GM12873 (cell line): ENCODE measurements around the gene RIMBP2.

Experiments used
- TF ChIP-seq, protein P1 (sequence below): IDR thresholded peaks from 2 replicates; pipeline ENCODE4 v1.5.1; 2012; ENCODE audit warnings: low read depth, mild to moderate bottlenecking, moderate library complexity, low read length, control low read depth; ENCODE audit not compliant: insufficient read depth; ENCODE audit errors: missing control alignments

RIMBP2 gene

DNA sequence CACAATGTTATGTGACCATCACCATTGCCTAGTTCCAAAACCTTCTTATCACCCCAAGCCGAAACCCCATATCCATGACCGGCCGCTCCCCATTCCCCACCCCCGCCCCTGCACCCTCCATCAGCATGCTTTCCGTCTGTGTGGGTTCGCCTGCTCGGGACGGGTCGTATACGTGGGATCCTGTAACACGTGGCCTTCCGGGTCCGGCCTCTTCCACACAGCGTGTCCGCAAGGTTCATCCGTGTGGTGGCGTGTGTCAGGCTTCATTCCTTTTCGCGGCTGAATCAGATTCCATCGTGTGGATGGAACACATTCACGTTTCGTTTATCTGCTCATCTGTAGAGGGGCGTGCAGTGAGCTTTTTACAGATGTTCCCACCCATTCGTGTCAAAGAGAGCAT lies 41.4 kb downstream of the RIMBP2 start:
- TF ChIP-seq, protein P1, sequence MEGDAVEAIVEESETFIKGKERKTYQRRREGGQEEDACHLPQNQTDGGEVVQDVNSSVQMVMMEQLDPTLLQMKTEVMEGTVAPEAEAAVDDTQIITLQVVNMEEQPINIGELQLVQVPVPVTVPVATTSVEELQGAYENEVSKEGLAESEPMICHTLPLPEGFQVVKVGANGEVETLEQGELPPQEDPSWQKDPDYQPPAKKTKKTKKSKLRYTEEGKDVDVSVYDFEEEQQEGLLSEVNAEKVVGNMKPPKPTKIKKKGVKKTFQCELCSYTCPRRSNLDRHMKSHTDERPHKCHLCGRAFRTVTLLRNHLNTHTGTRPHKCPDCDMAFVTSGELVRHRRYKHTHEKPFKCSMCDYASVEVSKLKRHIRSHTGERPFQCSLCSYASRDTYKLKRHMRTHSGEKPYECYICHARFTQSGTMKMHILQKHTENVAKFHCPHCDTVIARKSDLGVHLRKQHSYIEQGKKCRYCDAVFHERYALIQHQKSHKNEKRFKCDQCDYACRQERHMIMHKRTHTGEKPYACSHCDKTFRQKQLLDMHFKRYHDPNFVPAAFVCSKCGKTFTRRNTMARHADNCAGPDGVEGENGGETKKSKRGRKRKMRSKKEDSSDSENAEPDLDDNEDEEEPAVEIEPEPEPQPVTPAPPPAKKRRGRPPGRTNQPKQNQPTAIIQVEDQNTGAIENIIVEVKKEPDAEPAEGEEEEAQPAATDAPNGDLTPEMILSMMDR: no peak

DNA sequence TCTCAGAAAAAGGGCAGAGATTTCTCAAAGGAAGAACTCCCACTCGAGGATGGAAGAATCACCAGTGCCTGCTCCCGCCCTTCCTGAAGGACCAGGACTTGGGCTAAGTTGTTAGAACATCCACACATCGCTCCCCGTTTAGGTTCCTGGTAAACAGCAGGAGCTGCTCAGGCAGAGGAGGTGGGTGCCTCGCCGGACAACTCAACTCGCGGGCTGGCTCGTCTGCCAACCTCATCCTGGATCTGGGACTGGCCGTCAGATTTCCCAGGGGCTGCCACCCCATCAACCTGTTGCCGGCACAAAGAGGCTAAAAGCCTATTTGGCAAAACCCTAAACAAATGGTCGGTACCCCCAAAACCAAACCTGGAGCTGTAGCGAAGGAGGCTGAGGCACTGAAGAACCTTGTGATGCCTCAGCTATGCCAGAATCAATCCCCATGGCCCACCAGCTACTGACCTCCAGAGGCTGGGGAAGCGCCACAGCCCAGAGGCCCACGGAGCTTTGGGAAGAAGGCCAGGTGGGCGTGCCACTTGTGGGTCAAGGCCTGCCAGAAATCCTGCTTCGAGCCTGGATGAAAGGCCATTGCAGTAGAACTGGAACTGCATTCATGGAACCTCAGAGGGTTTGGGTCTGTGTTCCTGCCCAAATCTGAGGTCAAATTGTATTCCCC lies 42.9 kb downstream of the RIMBP2 start:
- TF ChIP-seq, protein P1: no peak

DNA sequence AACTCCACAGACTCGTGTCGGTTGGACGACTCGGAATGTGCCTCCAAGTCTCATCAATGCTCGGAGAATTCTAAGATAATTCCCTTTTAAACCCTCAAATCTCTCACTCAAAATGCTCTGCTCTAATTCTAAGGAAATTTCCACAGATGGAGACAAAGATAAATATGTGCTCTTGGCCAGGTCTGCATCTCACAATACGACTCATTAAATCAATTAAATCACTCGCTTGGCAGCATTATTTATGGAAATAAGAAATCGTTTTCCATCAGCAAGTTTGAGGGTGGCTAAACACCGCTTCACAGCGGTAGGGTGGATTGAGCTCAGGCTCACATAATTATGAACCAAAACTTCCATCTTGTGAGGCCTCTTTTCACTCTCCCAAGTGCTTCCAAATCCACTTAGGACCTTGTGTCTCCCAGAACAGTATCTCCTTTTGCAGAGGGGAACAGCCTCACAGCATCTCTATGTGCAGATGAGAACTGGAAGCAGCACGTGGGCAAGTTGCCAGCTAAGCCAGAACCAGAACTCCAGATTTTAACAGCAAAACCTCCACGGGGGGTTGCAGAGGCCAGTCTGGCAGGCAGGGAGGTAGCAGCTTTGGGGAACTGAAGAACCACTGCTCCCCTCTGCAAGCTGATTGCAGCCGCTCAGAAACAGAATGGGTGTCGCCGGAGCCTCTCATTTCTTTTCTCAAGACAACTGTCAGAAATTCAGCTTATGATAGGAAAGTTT lies 43.8 kb downstream of the RIMBP2 start:
- TF ChIP-seq, protein P1: no peak

DNA sequence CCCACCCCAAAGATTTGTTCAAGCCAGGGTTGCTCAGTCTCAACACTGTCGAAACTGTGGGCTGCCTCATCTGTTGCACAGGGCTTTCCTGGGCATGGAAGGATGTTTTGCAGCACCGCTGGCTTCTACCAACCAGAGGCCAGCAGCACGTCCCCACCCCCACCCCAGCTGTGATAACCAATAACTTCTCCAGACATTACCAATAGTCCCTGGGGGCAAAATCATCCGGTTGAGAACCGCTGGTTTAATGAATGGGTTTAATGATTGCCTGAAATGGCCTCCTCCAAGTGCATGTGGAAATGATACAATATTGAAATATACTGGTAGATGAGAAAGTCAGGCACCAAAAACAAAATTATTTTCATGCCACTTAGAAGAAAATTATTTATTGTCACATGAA lies 44.5 kb downstream of the RIMBP2 start:
- TF ChIP-seq, protein P1: no peak

DNA sequence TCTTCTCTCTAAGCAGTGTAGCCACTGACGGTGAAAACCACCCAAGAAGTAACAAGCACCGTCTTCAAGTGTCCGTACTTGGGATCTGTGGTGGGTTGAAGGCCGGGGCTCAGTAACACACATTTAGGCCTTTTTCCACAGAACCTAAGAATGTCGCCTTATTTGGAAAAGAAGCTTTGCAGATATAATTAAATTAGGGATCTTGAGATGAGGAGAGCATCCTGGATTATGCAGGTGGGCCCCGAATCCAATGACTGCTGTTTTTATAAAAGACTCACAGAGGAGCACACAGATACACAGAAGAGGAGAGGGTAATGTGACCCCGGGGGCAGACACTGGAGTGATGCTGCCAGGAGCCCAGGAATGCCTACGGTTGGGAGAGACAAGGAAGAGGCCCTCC lies 46.3 kb downstream of the RIMBP2 start:
- TF ChIP-seq, protein P1: no peak

DNA sequence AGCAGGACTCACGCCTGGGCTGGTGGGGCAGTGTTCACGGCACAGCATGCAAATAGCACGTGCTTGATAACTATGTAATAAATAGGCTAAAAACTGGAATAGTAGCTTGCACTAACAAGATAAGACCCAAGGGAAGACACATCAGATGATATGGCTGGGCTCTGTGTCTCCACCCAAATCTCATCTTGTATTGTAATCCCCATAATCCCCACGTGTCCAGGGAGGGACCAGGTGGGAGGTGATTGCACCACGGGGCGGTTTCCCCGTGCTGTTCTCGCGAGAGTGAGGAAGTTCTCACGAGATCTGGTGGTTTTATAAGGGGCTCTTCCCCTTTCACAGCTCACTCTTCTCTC lies 46.9 kb downstream of the RIMBP2 start:
- TF ChIP-seq, protein P1: no peak

DNA sequence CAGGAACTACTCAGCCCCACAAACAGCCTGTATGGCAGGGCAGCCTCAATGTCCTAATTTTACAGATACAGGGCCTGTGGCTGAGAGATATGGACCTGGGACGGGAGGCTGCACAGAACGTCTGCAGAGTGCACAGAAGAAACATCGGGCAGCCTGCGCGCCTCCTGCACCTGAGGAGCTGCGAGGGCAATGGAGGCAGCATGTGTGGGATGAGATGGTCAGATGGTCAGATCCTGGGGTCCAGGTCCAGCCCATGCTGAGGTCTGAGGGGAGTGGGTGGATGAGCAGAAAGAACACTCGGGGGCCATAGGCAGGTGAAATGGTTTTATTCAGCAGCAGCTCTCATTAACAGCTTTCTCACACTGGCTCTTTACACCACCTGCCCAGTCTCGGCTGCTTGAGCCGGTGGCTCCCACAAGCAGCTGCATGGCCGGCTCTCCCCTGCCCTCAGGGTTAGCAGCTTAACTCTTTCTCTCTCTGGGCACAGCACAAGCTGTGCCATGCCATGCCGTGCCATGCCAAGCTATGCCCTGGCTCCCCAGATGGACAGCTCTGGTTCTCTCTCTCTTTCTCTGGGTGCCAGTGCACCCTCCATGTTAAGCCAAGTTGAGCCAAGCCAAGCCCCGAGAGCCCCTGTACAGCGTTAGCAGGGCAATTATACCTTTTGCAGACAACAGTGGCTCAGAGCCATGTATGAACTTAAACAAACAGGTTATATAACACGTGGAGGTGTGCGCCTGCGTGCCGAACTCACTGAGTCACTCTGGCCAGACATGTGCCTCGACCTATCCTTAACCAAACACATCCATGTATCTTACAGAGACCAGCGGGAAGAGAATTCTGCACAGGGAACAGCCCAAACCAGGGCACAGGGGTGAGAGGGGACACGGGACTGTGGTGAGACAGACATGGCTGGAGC lies 47.6 kb downstream of the RIMBP2 start:
- TF ChIP-seq, protein P1: no peak
